Left colon (tissue), 2 donors: ENCODE measurements around the gene FALEC. TPM values are rescaled to one million over a fixed set of nuclear protein-coding genes. Genes with fewer than 3 reads are reported as not detected.

Experiments used
- ATAC-seq: fragments of 200-7000 bp; cut with Tn5 transposase; one replicate; pipeline ENCODE4 v1.9.1; 2020; ENCODE audit warnings: mild to moderate bottlenecking, moderate library complexity
- DNase-seq, 2 donors: peaks; one replicate each; pipeline ENCODE4 v3.0.0-alpha.2; 2020
- intact Hi-C, 2 donors: fragments of 100-400 bp; cut with DNase I in 1 of 2; cut with micrococcal nuclease in 1 of 2; formaldehyde crosslinking; loops; one replicate each; pipeline versions ENCODE4 v1.11.2 to v1.14.0; 2022; cut with DNase I, micrococcal nuclease
- total RNA-seq, 2 donors: library from RNA; stranded (reverse); fragmentation: NEBNext Ultra II Directional; extraction: Animal tissue kit (Norgen Biotek cat#: 25700); gene quantifications; one replicate each; pipeline ENCODE4 v1.2.1, GENCODE V29; 2021
- donor health status: DM: no; HTN: no; CAD: no.
- donor health status: DM: yes; HTN: yes; CAD: no.

FALEC gene
- total RNA-seq, 2 donors from 2014 or later, result not detected

DNA sequence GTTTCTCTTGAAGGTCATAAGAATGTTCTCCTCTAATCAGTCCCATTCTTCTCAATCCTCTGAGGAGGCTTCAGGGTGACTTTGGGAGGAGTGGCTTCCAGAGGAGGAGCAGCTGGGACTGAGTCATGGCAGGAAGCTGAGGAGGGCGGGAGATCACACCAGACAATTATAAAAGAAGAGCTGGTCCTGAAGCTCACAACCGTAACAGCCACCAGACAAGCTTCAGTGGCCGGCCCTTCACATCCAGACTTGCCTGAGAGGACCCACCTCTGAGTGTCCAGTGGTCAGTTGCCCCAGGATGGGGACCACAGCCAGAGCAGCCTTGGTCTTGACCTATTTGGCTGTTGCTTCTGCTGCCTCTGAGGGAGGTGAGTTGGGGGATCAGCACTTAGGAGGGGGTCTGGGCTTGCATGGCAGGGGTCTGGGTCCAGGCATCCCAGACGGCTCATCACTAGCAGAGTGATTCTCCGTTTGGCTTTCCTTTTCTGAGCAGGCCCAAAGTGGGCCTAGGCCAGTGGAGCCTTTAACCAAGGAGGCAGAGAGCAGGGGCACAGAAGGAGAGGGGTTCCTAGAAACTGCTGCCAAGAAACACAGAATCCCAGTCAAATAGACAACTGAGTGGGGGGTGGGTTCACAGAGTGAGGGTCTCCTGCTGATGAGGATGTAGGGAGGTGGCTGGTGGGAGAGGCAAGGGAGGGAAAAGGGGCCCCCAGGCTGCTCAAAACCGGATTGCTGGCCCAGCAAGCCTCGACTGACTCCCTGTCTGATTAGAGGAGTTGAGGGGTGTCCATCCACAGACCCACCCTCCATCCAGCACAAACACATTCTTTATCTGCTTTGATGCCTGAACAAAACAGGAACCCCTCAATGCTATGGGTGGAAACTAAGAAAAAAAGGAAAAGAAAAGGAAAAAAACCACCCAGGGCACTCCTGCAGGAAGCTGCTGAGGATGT lies 7.4 kb upstream of the FALEC start, which contains the start of gene ECM1:
Gene ECM1 (plus strand): TSS at position 198 of the 953 bp plus-strand sequence. CDS start 101 bp downstream, at position 299.
- DNase-seq (peak in 1 of 2 donors; percentile 48), ATAC-seq (peak; percentile 91)
- intact Hi-C loops, result no loop called here

DNA sequence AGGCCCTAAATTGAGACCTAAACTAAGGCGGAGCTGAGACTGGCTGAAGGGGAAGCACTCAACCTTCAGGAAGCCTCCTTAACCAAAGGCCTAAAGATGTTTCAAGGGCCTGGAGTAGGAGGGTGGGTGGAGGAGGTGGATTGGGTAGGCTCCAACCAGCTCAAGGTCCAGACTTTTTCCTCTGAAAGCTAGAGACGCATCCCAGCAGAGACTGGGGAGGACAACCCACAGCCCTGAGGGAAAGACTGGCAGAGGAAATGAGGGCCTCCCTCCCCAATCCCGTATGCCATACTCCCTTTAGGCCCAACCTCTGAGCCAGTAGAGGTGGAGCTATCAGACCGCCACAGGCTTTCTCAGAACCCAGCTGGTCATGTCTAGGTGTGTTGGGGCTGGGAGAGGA lies 6.6 kb upstream of the FALEC start:
- intact Hi-C loops, result no loop called here
- ATAC-seq (no peak), DNase-seq (no peak)

DNA sequence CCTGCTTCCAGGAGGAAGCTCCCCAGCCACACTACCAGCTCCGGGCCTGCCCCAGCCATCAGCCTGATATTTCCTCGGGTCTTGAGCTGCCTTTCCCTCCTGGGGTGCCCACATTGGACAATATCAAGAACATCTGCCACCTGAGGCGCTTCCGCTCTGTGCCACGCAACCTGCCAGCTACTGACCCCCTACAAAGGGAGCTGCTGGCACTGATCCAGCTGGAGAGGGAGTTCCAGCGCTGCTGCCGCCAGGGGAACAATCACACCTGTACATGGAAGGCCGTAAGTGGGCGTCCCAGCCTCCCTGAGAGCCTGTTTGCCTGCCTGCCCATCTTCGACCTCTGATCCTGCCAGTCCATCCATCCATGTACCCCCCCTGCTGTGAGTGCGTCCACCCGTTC lies 4.0 kb upstream of the FALEC start:
- ATAC-seq (no peak), DNase-seq (no peak)
- intact Hi-C loops, result no loop called here

DNA sequence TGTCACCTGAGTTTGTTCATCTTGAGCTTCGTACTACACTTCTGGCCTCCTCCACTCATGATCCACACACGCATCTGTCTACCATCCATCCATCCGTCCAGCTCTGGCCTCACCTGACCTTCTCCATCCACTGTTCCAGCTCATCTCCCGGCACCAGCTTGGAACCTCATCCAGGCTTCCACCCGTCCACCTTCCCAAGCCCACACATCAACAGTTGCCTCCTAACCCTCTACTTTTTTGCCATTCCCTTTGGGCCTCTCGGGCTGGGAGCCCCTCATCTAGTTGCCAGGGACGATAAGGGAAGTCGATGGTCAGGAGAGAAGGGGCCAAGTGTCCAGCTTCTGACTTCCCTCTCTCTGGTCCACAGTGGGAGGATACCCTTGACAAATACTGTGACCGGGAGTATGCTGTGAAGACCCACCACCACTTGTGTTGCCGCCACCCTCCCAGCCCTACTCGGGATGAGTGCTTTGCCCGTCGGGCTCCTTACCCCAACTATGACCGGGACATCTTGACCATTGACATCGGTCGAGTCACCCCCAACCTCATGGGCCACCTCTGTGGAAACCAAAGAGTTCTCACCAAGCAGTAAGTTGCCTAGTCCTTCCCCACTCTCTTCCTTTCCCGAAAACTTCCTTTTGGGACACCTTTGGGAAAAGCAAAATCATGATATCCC lies 3.4 kb upstream of the FALEC start:
- ATAC-seq (no peak), DNase-seq (no peak)
- intact Hi-C loops, result no loop called here

DNA sequence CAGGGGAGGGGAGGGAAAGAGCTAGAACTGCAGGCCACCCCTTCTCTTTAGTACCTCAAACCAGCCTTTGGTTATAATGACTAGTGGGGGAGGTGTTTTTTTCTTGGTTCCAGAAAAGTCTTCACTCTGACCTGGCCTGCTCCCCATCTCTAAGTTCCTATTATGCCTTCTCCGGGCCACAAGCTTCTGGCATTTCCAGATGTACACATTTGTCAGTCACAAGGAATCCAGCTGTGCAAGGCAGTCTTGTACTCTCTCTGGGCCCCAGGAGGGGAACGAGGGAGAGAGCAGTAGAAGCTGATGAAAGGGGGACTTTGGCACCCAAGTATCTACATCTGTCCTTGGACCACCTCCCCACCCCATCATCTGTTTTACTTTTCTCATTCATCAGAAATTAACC lies 2.7 kb upstream of the FALEC start:
- no peak for ATAC-seq
- DNase-seq, result no peak
- intact Hi-C loops, result no loop called here

DNA sequence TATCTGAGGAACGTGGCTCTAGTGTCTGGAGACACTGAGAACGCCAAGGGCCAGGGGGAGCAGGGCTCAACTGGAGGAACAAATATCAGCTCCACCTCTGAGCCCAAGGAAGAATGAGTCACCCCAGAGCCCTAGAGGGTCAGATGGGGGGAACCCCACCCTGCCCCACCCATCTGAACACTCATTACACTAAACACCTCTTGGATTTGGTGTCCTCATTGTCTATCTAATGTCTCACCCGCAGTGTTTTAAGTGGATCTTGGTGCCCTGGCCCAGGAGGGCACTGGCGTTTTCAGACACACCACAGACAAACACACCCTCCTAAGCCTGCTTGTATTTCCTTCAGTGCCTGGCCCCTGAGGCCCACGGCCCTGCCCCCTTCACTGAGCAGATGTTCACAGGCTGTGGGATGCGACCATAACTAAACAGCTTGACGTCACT lies 2.2 kb upstream of the FALEC start:
- intact Hi-C loops, result no loop called here
- DNase-seq (no peak), ATAC-seq (no peak)

DNA sequence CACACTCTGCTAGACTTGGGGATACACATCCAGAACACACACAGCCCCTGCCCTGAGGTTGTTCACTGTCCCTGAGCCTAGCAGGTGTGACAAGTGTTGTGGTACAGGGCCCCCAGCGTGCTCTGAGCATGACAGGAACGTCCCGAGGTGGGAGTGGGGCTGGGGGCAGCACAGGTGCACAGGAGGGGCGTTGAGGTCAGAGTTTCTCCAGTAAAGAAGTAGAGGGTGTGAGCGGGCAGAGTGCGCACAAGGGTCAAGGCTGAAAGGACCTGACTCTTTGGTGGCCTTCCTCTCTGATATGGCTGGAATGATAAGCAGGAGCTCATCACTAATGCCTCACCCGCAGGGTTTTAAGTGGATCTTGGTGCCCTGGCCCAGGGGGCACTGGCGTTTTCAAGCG lies 1.3 kb upstream of the FALEC start:
- intact Hi-C loops, result no loop called here
- DNase-seq (no peak), ATAC-seq (no peak)

DNA sequence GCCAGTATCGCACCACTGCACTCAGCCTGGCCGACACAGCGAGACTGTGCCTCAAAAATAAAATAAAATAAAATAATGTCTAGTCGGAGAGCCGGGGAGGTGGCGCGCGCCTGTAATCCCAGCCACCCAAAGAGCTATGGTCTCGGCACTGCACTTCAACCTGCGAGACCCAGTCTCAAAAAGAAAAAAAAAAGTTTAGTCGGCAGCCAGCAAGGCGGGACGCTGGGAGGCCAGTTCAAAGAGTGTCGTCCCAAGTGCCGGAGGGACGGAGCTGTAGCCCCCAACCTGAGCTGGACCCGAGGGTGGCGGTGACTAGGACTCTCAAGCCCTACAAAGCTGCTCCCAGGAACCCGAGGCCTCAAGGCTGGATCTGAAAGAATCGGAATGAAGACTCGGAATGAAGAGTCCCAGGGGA lies 632 bp upstream of the FALEC start:
- peak; percentile 3 for ATAC-seq

DNA sequence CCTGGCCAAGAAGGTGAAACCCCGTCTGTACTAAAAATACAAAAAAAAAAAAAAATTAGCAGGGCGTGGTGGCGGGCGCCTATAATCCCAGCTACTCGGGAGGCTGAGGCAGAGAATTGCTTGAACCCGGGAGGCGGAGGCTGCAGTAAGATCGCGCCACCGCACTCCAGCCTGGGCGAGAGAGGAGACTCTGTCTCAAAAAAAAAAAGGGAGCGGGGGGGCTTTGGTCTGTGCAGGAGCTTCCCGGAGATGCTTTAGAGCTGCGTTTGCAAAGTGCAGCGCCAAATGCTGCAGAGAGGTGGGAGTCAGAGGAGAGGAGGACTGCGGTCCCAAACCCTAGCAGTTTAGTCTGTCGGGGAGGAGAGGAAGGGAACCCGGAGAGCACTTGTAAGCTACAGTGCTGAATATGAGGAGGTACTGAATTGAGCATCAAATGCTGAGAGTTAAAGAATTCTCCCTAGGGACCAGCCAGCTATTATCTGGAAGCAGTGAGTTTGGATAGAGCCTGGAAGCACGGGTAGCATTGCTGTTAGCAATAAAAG lies 569 bp downstream of the FALEC start:
- ATAC-seq, result peak; percentile 24
- intact Hi-C loops, result no loop called here

More for the DNA sequence above, 632 bp upstream of the FALEC start:
- intact Hi-C loops, result no loop called here
- no peak for DNase-seq

DNA sequence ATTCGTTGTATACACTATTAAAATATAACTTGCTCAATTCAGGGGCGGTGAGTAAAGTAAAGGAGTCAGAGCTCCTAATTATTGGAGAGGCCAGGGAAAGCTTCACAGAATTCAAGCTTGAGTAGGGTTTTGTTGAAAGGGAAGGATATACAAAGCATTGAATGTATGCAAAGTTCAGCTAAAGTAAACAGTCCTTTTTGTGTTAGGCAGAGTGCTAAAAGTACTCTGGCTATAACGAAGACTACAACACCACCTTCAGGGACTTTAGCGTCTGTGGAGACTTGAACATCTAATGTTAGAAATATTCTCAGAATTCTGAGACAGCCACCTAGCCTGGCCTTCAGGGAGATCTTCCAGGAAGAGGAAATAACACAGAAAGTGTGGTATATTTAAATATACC lies 1.1 kb downstream of the FALEC start:
- no peak for DNase-seq
- intact Hi-C loops, result no loop called here

More for the DNA sequence above, 569 bp downstream of the FALEC start:
- DNase-seq, result peak in 1 of 2 donors; percentile 35

DNA sequence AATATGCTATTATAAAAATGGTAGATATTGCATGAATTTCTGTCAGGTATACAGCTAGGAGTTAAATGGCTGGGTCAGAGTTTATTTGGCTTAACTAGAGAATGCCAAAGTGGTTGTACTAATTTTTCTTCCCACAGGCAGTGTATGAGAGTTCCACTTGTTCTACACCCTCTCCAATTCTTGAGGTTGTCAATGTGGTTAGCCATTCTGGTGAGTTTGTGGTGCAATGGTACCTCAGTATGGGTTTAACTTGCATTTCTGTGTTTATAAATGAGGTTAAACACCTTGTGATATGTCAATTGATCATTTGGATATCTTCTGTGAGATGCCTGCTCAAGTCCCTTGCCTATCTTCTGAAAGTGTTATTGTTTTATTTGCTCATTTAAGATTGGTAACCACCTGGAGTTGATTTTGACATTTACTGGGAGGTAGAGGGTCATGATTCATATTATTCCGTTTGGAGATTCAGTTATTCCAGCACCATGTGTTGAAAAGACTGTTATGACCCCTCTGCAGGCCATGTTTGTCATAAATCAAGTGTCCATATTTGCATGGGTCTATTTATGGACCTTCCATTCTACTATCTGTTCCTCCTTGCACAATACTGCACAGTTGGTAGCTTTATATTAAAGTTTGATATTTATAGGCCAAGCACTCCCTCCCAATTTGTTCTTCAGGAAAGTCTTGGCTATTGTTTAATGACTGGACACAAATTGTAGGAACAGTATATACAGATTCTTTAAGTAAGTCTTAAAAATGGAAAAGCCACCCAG lies 5.8 kb downstream of the FALEC start:
- DNase-seq (no peak), ATAC-seq (no peak)
- intact Hi-C loops, result no loop called here

More for the DNA sequence above, 1.1 kb downstream of the FALEC start:
- peak; percentile 35 for ATAC-seq

DNA sequence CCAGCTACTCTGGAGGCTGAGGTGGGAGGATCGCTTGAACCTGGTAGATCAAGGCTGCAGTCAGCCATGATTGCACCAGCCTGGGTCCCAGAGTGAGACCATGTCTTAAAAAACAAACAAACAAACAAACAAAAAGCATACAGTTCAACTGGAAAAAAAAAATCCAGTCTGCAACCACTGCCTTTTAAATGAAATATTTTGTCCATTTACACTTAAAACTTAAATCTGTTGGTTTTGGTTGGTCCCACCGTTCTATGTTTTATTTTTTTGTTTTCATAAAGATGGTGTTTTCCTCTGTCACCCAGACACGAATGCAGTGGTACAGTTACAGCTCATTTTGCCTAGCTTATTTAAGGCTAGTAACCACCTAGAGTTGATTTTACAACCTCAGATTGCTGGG lies 9.8 kb downstream of the FALEC start:
- ATAC-seq (no peak), DNase-seq (no peak)
- intact Hi-C loops, result no loop called here

DNA sequence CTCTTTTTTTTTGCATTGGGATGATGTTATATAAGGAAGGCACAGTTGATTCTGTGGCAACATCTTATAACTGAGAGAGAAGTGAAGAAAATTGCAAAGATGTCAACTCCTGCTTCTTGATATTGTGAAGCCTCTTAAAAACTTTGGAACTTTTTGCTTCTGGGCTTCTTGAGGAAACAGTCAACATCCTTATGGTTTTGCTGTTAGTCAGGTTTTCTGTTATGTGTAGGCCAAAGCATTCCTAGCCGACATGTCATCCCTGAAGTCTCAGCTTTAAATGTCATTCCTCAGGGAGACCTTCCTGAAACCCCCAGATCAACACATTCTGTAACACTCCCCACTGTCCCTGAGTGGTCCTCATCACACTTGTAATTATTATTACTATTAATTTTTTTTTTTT lies 12.6 kb downstream of the FALEC start:
- ATAC-seq, result no peak
- intact Hi-C loops, result no loop called here
- DNase-seq, result no peak

DNA sequence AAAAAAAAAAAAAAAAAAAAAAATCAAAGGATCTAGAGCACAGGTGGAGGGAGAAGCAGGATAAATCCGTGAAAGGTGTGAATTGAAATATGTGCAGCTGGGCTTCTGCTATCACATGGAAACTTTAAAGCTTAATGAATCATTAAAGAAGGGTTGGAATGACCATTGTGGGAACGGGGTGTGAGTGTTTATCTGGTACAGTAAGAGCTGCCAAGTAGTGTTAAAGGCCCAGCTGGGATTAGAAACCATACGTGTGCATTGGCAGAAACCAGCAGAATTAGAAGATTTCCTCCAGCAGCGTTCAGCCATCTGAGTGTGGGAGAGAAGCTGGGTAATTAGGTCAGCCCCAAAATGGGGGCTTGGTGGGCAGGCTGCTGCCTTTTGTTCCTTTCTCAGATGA lies 13.5 kb downstream of the FALEC start:
- intact Hi-C loops, result no loop called here
- DNase-seq (no peak), ATAC-seq (peak; percentile 71)

DNA sequence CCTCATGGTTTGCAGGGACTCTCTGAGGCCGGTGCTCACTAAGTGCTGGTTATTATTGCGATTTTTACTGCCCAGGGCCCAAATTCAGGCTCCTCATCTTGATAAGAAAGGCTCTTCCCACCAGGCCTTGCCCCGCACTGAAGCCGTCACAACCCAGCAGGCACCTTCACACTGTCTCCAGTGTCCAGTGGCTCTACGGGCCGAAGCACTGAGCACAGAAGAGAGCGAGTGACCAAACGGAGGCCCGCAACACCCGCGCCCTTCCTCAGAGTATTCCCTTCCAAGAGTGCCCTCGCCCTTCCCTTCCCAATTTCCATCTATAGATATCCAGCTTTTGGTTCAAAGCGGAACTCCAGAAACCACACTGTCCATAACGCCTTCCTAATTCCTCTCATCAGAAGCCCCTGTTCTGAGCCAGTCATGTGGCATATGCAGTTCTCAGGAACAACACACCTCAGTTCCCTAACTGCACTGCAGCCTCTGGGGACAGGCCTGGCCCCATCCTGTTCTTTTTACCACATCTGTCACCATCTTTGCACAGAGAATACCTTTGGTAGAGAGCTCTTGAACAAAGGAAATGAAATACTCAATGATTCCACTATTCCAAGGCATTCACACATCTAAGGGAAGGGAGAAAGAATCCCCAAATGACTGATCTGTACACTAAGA lies 15.1 kb downstream of the FALEC start:
- DNase-seq (no peak), ATAC-seq (no peak)
- intact Hi-C loops, result loop anchor here in 1 of 2 donors (10.0 kb wide), 1 partner anchor 56 kb away; no protein-coding TSS in a partner anchor

DNA sequence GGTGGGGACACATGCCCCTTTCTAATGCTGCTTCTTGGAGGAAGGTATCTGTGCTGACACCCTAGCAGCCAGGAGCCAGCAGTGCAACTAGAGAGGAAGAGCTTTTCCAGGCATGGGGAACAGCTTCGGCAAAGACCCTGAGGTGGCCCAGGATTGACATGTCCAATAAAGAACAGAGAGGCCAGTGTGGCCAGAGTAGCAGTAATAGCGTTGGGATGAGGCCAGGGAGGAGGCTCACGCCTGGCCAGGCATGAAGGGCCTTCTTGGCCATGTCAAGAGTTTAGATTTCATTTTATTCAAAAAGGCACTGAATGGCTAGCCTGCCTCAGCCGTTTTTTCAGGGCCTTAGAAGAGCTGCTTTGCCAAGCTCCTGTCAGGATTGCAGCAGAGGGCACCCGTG lies 17.3 kb downstream of the FALEC start:
- intact Hi-C loops, result loop anchor here in 1 of 2 donors (10.0 kb wide), 1 partner anchor 58 kb away; no protein-coding TSS in a partner anchor
- no peak for ATAC-seq
- DNase-seq, result no peak

DNA sequence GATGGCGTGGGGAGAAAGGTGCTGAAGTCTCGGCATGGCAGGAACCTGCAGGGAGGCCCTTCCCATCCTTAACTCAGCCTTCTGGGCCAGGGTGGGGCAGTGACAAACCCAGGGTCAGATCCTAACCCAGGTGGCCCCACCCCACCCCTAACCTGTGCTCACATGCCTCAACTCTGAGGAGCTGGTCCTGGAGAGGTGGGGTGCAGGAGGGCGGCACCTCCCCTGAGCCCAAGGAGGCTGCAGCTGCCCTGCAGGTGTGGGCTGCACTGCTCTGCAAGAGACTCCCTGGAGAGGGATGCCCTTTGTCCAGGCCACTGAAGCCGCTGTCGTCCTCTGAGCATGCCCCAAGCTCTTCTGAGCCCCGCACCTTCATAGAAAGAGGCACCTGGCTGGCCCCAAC lies 18.4 kb downstream of the FALEC start:
- no peak for DNase-seq
- peak; percentile 2 for ATAC-seq
- intact Hi-C loops, result loop anchor here in 1 of 2 donors (10.0 kb wide), 1 partner anchor 59 kb away; no protein-coding TSS in a partner anchor
